ENCODE measurements around the gene SRPX. TPM values are rescaled to one million over a fixed set of nuclear protein-coding genes. Genes with fewer than 3 reads are reported as not detected.

The SRPX gene
- total RNA-seq, 1 donor, result 76.7 TPM

- H2AFZ ChIP-seq (ENCODE audit: low read length), result no peak overlapping the region
- peaks cover 3% of the 10 kb centered on the region for H3K27me3 ChIP-seq (ENCODE audit: insufficient read depth, low read length)
- H3K79me2 ChIP-seq (ENCODE audit: insufficient read depth, low read length), result peaks cover 3% of the 10 kb centered on the region
These were observed 31.0 kb downstream of the SRPX start for GRCh38 chrX:38189431-38190250.

GRCh38 chrX:38183596-38183995 is 37.1 kb downstream of the SRPX start:
- Histone ChIP-seq H3K79me2 (ENCODE audit: insufficient read depth, low read length) (no peaks in the 10 kb centered on the region), H3K4me2 (ENCODE audit: insufficient read depth, low read length) (no peak overlapping the region), H3K4me1 (ENCODE audit: insufficient read depth, low read length) (no peaks in the 10 kb centered on the region), H2AFZ (ENCODE audit: low read length) (no peak overlapping the region), H3K36me3 (ENCODE audit: insufficient read depth, low read length) (no peaks in the 10 kb centered on the region), H4K20me1 (ENCODE audit: insufficient read depth, low read length) (no peaks in the 10 kb centered on the region), H3K27me3 (ENCODE audit: insufficient read depth, low read length) (peaks cover 2% of the 10 kb centered on the region), H3K4me3 (ENCODE audit: insufficient read depth, low read length) (no peak overlapping the region), H3K27ac (ENCODE audit: low read depth, low read length) (no peak overlapping the region), H3K9me3 (ENCODE audit: low read depth, low read length) (no peaks in the 10 kb centered on the region)
- no peak for DNase-seq (ENCODE audit: insufficient read length, low spot score, missing footprints)
- no peak for TF ChIP-seq CTCF (IDR thresholded peaks at IDR 0.05; ENCODE audit: extremely low read depth, low read depth, low read length)

More at GRCh38 chrX:38189431-38190250, 31.0 kb downstream of the SRPX start:
- Histone ChIP-seq H3K9me3 (ENCODE audit: low read depth, low read length) (no peaks in the 10 kb centered on the region), H3K36me3 (ENCODE audit: insufficient read depth, low read length) (no peaks in the 10 kb centered on the region), H3K4me3 (ENCODE audit: insufficient read depth, low read length) (no peak overlapping the region), H4K20me1 (ENCODE audit: insufficient read depth, low read length) (no peaks in the 10 kb centered on the region), H3K4me2 (ENCODE audit: insufficient read depth, low read length) (no peak overlapping the region), H3K27ac (ENCODE audit: low read depth, low read length) (no peak overlapping the region), H3K4me1 (ENCODE audit: insufficient read depth, low read length) (no peaks in the 10 kb centered on the region)
- no peak for TF ChIP-seq CTCF (IDR thresholded peaks at IDR 0.05; ENCODE audit: extremely low read depth, low read depth, low read length)
- DNase-seq (ENCODE audit: insufficient read length, low spot score, missing footprints), result no peak

- H3K27me3 ChIP-seq (ENCODE audit: insufficient read depth, low read length), result peaks cover 3% of the 10 kb centered on the region
- TF ChIP-seq CTCF (IDR thresholded peaks at IDR 0.05; ENCODE audit: extremely low read depth, low read depth, low read length), result no peak
These were observed 39.3 kb downstream of the SRPX start for GRCh38 chrX:38181357-38181756.

GRCh38 chrX:38178396-38178795 is 42.3 kb downstream of the SRPX start:
- H3K4me3 ChIP-seq (ENCODE audit: insufficient read depth, low read length), result no peak overlapping the region
- peak; percentile 43 for DNase-seq (ENCODE audit: insufficient read length, low spot score, missing footprints)
- H3K27ac ChIP-seq (ENCODE audit: low read depth, low read length), result no peak overlapping the region
- TF ChIP-seq CTCF (IDR thresholded peaks at IDR 0.05; ENCODE audit: extremely low read depth, low read depth, low read length), result no peak
- peaks cover 3% of the 10 kb centered on the region for H3K27me3 ChIP-seq (ENCODE audit: insufficient read depth, low read length)
- no peak overlapping the region for H3K4me2 ChIP-seq (ENCODE audit: insufficient read depth, low read length)
- no peaks in the 10 kb centered on the region for H3K9me3 ChIP-seq (ENCODE audit: low read depth, low read length)
- H3K79me2 ChIP-seq (ENCODE audit: insufficient read depth, low read length), result no peaks in the 10 kb centered on the region
- H3K36me3 ChIP-seq (ENCODE audit: insufficient read depth, low read length), result no peaks in the 10 kb centered on the region
- no peak overlapping the region for H2AFZ ChIP-seq (ENCODE audit: low read length)
- H4K20me1 ChIP-seq (ENCODE audit: insufficient read depth, low read length), result no peaks in the 10 kb centered on the region
- H3K4me1 ChIP-seq (ENCODE audit: insufficient read depth, low read length), result no peaks in the 10 kb centered on the region

More at GRCh38 chrX:38181357-38181756, 39.3 kb downstream of the SRPX start:
- Histone ChIP-seq H3K9me3 (ENCODE audit: low read depth, low read length) (no peaks in the 10 kb centered on the region), H3K4me3 (ENCODE audit: insufficient read depth, low read length) (no peak overlapping the region), H3K27ac (ENCODE audit: low read depth, low read length) (no peak overlapping the region), H2AFZ (ENCODE audit: low read length) (no peak overlapping the region), H3K4me2 (ENCODE audit: insufficient read depth, low read length) (no peak overlapping the region), H3K36me3 (ENCODE audit: insufficient read depth, low read length) (no peaks in the 10 kb centered on the region), H4K20me1 (ENCODE audit: insufficient read depth, low read length) (no peaks in the 10 kb centered on the region), H3K79me2 (ENCODE audit: insufficient read depth, low read length) (no peaks in the 10 kb centered on the region), H3K4me1 (ENCODE audit: insufficient read depth, low read length) (no peaks in the 10 kb centered on the region)
- DNase-seq (ENCODE audit: insufficient read length, low spot score, missing footprints), result no peak

All from osteoblast (primary cell).